Calu3 (cell line): ENCODE data around the gene PICALM. TPM values are rescaled to one million over a fixed set of nuclear protein-coding genes. Genes with fewer than 3 reads are reported as not detected.

Experiments
- BruUV-seq: library from RNA; stranded (reverse); fragments of 400-500 nt; replicated peaks from 2 replicates; lab custom pipeline; 2021; lab: Mats Ljungman, UMichigan
- CTCF ChIA-PET: fragments of 300-600 bp; sonication (Branson Sonifier 250); formaldehyde crosslinking; loops from one replicate; lab custom pipeline; 2022; ENCODE audit warnings: antibody characterized with exemption; lab: Charles Lee
- DNase-seq: peaks from one replicate; pipeline ENCODE4 v3.0.0; 2022
- H3K27ac Mint-ChIP-seq: one replicate; pipeline ENCODE4 v1.8.0; 2022; ENCODE audit warnings: mixed read lengths; ENCODE audit not compliant: unreplicated experiment
- H3K27me3 Mint-ChIP-seq: one replicate; pipeline ENCODE4 v1.8.0; 2022; ENCODE audit warnings: mixed read lengths; ENCODE audit not compliant: unreplicated experiment
- H3K36me3 Mint-ChIP-seq: one replicate; pipeline ENCODE4 v1.8.0; 2022; ENCODE audit warnings: mild to moderate bottlenecking, moderate library complexity, mixed read lengths; ENCODE audit not compliant: insufficient read depth, unreplicated experiment
- H3K4me1 Mint-ChIP-seq: one replicate; pipeline ENCODE4 v1.8.0; 2022; ENCODE audit warnings: mild to moderate bottlenecking, low read depth, mixed read lengths; ENCODE audit not compliant: unreplicated experiment
- H3K4me3 Mint-ChIP-seq: one replicate; pipeline ENCODE4 v1.8.0; 2022; ENCODE audit warnings: mild to moderate bottlenecking, low read depth, moderate library complexity, mixed read lengths; ENCODE audit not compliant: unreplicated experiment
- H3K9me3 Mint-ChIP-seq: one replicate; pipeline ENCODE4 v1.8.0; 2022; ENCODE audit warnings: low read depth, mixed read lengths; ENCODE audit not compliant: unreplicated experiment
- CTCF ChIP-seq: fragments of 200-600 bp; IDR thresholded peaks from one replicate; pipeline ENCODE4 v1.8.0; 2022; ENCODE audit warnings: antibody characterized with exemption; ENCODE audit not compliant: unreplicated experiment
- intact Hi-C: fragments of 100-400 bp; cut with micrococcal nuclease; formaldehyde crosslinking; loops from one replicate; pipeline ENCODE4 v1.10.0; 2022; ENCODE audit not compliant: unreplicated experiment
- total RNA-seq: library from RNA; stranded (reverse); gene quantifications from 2 replicates; pipeline ENCODE4 v1.2.3, GENCODE V29; 2022

The PICALM gene
- total RNA-seq, 1 experiment from 2014 or later, result 124 TPM

- no peaks in the 10 kb centered on the region for H3K4me1 Mint-ChIP-seq
- no peak overlapping the region for H3K27ac Mint-ChIP-seq
- BruUV-seq, result no TSS peak
- H3K36me3 Mint-ChIP-seq, result no peaks in the 10 kb centered on the region
- peaks cover under 1% of the 10 kb centered on the region for H3K9me3 Mint-ChIP-seq
- CTCF ChIA-PET, result no interaction called here
- TF ChIP-seq CTCF, result no peak
- DNase-seq, result no peak
- no peaks in the 10 kb centered on the region for H3K27me3 Mint-ChIP-seq
- no peak overlapping the region for H3K4me3 Mint-ChIP-seq
- intact Hi-C loops, result no loop called here
Observed at GRCh38 chr11:85922367-85922766, 146.5 kb downstream of the PICALM start.

- Mint-ChIP-seq H3K4me3 (no peak overlapping the region), H3K27me3 (no peaks in the 10 kb centered on the region), H3K9me3 (no peaks in the 10 kb centered on the region), H3K36me3 (no peaks in the 10 kb centered on the region), H3K27ac (no peak overlapping the region), H3K4me1 (no peaks in the 10 kb centered on the region)
- intact Hi-C loops, result no loop called here
- CTCF ChIA-PET, result interaction anchor here (0.5 kb wide), 1 partner anchor 58 kb away, joined by 5 read pairs; no protein-coding TSS in a partner anchor
- DNase-seq, result no peak
- no TSS peak for BruUV-seq
- TF ChIP-seq CTCF, result no peak
Observed at GRCh38 chr11:85918910-85919794, 149.7 kb downstream of the PICALM start.

DNA sequence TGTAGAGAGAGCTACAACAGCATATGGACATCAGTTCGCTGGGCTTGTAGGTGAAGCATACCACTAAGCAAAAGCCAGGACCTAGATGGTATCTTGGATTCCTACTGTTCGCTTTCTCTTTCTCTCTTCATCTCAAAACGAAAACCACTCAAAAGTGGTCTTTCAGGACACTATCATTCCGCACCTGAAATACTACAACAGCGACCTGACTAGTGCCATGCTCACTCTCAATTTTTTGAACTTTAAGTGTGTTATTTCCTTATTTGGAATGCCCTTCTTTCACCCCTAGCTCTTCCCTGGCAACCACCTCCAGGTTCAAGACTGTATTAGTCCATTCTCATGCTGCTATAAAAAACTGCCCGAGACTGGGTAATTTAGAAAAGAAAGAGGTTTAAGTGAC lies 154.5 kb downstream of the PICALM start:
- no peak for DNase-seq

GRCh38 chr11:85913513-85913912 lies 155.4 kb downstream of the PICALM start:
- Mint-ChIP-seq H3K4me1 (no peaks in the 10 kb centered on the region), H3K4me3 (no peak overlapping the region), H3K27ac (no peak overlapping the region), H3K27me3 (no peaks in the 10 kb centered on the region), H3K36me3 (no peaks in the 10 kb centered on the region), H3K9me3 (no peaks in the 10 kb centered on the region)
- no peak for DNase-seq
- CTCF ChIA-PET, result no interaction called here
- intact Hi-C loops, result no loop called here
- TF ChIP-seq CTCF, result no peak
- no TSS peak for BruUV-seq

More for the DNA sequence above, 154.5 kb downstream of the PICALM start:
- Mint-ChIP-seq H3K27ac (no peak overlapping the region), H3K4me1 (no peaks in the 10 kb centered on the region), H3K36me3 (no peaks in the 10 kb centered on the region), H3K9me3 (no peaks in the 10 kb centered on the region), H3K4me3 (no peak overlapping the region), H3K27me3 (no peaks in the 10 kb centered on the region)
- BruUV-seq, result no TSS peak
- intact Hi-C loops, result no loop called here
- CTCF ChIA-PET, result no interaction called here
- no peak for TF ChIP-seq CTCF
